ENCODE results near the gene AP4M1.

- TF ChIP-seq CTCF (IDR thresholded peaks at IDR 0.05) (no peak), EP300 (IDR thresholded peaks at IDR 0.05) (no peak), POLR2A (IDR thresholded peaks at IDR 0.05) (no peak)
These were observed 36.7 kb downstream of the AP4M1 start for GRCh38 chr7:100137851-100138760.

Measured in ovary (tissue), 3 donors.